ENCODE results near the gene ACSM3.
"Not testable (repeated sequence)": the region's sequence is repeated elsewhere in the genome, so short reads cannot be mapped to it uniquely, and the experiment has no call there.

The ACSM3 gene

GRCh38 chr16:20743591-20743990 lies 20.2 kb upstream of the ACSM3 start:
- FAIRE-seq, result no peak
- no peak for TF ChIP-seq POLR2A (IDR thresholded peaks at IDR 0.05; ENCODE audit: low read depth, low read length)
- no peak for DNase-seq (ENCODE audit: insufficient read length, low spot score)

- no peak for TF ChIP-seq POLR2A (IDR thresholded peaks at IDR 0.05; ENCODE audit: low read depth, low read length)
- no peak for FAIRE-seq
- DNase-seq (ENCODE audit: insufficient read length, low spot score), result no peak
Measured at GRCh38 chr16:20744922-20745440, 18.8 kb upstream of the ACSM3 start.

- no peak for TF ChIP-seq POLR2A (IDR thresholded peaks at IDR 0.05; ENCODE audit: low read depth, low read length)
- no peak for DNase-seq (ENCODE audit: insufficient read length, low spot score)
- FAIRE-seq, result no peak
Measured at GRCh38 chr16:20746461-20746860, 17.4 kb upstream of the ACSM3 start.

- DNase-seq (ENCODE audit: insufficient read length, low spot score), result no peak
- no peak for FAIRE-seq
Measured at GRCh38 chr16:20747030-20747816, 16.6 kb upstream of the ACSM3 start.

GRCh38 chr16:20749474-20749873 lies 14.3 kb upstream of the ACSM3 start:
- no peak for DNase-seq (ENCODE audit: insufficient read length, low spot score)
- no peak for TF ChIP-seq POLR2A (IDR thresholded peaks at IDR 0.05; ENCODE audit: low read depth, low read length)
- no peak for FAIRE-seq

More at GRCh38 chr16:20747030-20747816, 16.6 kb upstream of the ACSM3 start:
- TF ChIP-seq POLR2A (IDR thresholded peaks at IDR 0.05; ENCODE audit: low read depth, low read length), result no peak

GRCh38 chr16:20750558-20750957 lies 13.3 kb upstream of the ACSM3 start:
- no peak for TF ChIP-seq POLR2A (IDR thresholded peaks at IDR 0.05; ENCODE audit: low read depth, low read length)
- FAIRE-seq, result no peak
- DNase-seq (ENCODE audit: insufficient read length, low spot score), result no peak

- TF ChIP-seq POLR2A (IDR thresholded peaks at IDR 0.05; ENCODE audit: low read depth, low read length), result no peak
- FAIRE-seq (no peak), DNase-seq (ENCODE audit: insufficient read length, low spot score) (no peak)
Measured at GRCh38 chr16:20753727-20754126, 10.1 kb upstream of the ACSM3 start.

- DNase-seq (ENCODE audit: insufficient read length, low spot score) (no peak), FAIRE-seq (no peak)
- TF ChIP-seq POLR2A (IDR thresholded peaks at IDR 0.05; ENCODE audit: low read depth, low read length), result no peak
Measured at GRCh38 chr16:20755238-20755637, 8.6 kb upstream of the ACSM3 start.

GRCh38 chr16:20755799-20756198 lies 8.0 kb upstream of the ACSM3 start:
- not testable (repeated sequence) for FAIRE-seq; DNase-seq (ENCODE audit: insufficient read length, low spot score)

- no peak for DNase-seq (ENCODE audit: insufficient read length, low spot score)
- TF ChIP-seq POLR2A (IDR thresholded peaks at IDR 0.05; ENCODE audit: low read depth, low read length), result no peak
- no peak for FAIRE-seq
Measured at GRCh38 chr16:20760346-20760745, 3.5 kb upstream of the ACSM3 start.

GRCh38 chr16:20761175-20761574 lies 2.6 kb upstream of the ACSM3 start:
- TF ChIP-seq POLR2A (IDR thresholded peaks at IDR 0.05; ENCODE audit: low read depth, low read length), result no peak
- no peak for DNase-seq (ENCODE audit: insufficient read length, low spot score)
- FAIRE-seq, result no peak

GRCh38 chr16:20762404-20763123 lies 1.2 kb upstream of the ACSM3 start:
- no peak for FAIRE-seq
- no peak for DNase-seq (ENCODE audit: insufficient read length, low spot score)
- TF ChIP-seq POLR2A (IDR thresholded peaks at IDR 0.05; ENCODE audit: low read depth, low read length), result no peak

GRCh38 chr16:20764448-20764847 lies 634 bp downstream of the ACSM3 start:
- not testable (repeated sequence) for FAIRE-seq; DNase-seq (ENCODE audit: insufficient read length, low spot score)

- no peak for TF ChIP-seq POLR2A (IDR thresholded peaks at IDR 0.05; ENCODE audit: low read depth, low read length)
- no peak for DNase-seq (ENCODE audit: insufficient read length, low spot score)
- no peak for FAIRE-seq
Measured at GRCh38 chr16:20765732-20766131, 1.9 kb downstream of the ACSM3 start.

GRCh38 chr16:20766294-20766693 lies 2.5 kb downstream of the ACSM3 start:
- FAIRE-seq (no peak), DNase-seq (ENCODE audit: insufficient read length, low spot score) (no peak)
- no peak for TF ChIP-seq POLR2A (IDR thresholded peaks at IDR 0.05; ENCODE audit: low read depth, low read length)

Measured in H54 (cell line).